GM12878 (cell line): ENCODE results near the gene C1R. TPM values are rescaled to one million over a fixed set of nuclear protein-coding genes. Genes with fewer than 3 reads are reported as not detected.

Experiments used
- ATAC-seq: fragments of 200-7000 bp; cut with Tn5 transposase; 3 replicates; pipeline ENCODE4 v1.9.1; 2020; ENCODE audit warnings: mild to moderate bottlenecking, moderate library complexity
- BruUV-seq: library from RNA; stranded (reverse); fragments of 400-500 nt; replicated peaks from 2 replicates; lab custom pipeline; 2021; lab: Mats Ljungman, UMichigan
- CTCF ChIA-PET: fragments of 300-600 bp; sonication (Branson Sonifier 250); formaldehyde crosslinking; extraction: SDS; loops from one replicate; lab custom pipeline; 2021; ENCODE audit warnings: inconsistent platforms; lab: Yijun Ruan, JAX
- POLR2A ChIA-PET: fragments of 350-600 bp; formaldehyde crosslinking; extraction: SDS; loops from one replicate; lab custom pipeline; 2021; ENCODE audit warnings: inconsistent platforms; lab: Charles Lee
- RAD21 ChIA-PET: fragments of 300-600 bp; sonication (Branson Sonifier 250); formaldehyde crosslinking; loops from one replicate; lab custom pipeline; 2023; ENCODE audit warnings: antibody characterized with exemption; ENCODE audit not compliant: unreplicated experiment; lab: Charles Lee
- SMC1A ChIA-PET: fragments of 300-600 bp; sonication (Branson Sonifier 250); formaldehyde crosslinking; loops from one replicate; lab custom pipeline; 2023; ENCODE audit not compliant: unreplicated experiment, uncharacterized antibody; lab: Charles Lee
- DNase-seq: peaks from one replicate; pipeline ENCODE4 v3.0.0-alpha.2; 2011; ENCODE audit warnings: low read depth, low spot score
- FAIRE-seq: peaks from 3 replicates; lab custom pipeline; 2011; peaks lifted over from hg19 to GRCh38; lab: Jason Lieb, UNC
- H2AFZ ChIP-seq: 2 replicates; pipeline ENCODE4 v1.6.0; 2011; ENCODE audit warnings: low read depth, low read length, control low read depth; ENCODE audit not compliant: control insufficient read depth
- H3K27ac ChIP-seq: 2 replicates; pipeline ENCODE4 v1.5.1; 2011; ENCODE audit warnings: control low read depth; ENCODE audit not compliant: control insufficient read depth, insufficient read depth
- H3K27me3 ChIP-seq, 2 experiments: replicated peaks in 1 of 2; 2 replicates each; pipeline versions ENCODE4 v1.6.0 to v1.6.1; 2011; ENCODE audit warnings: low read length in 1 of 2; ENCODE audit not compliant: control insufficient read depth in 2 of 2, insufficient read depth in 2 of 2
- H3K36me3 ChIP-seq, 2 experiments: 2 replicates each; pipeline ENCODE4 v1.5.1; 2011; ENCODE audit warnings: low read length in 1 of 2; ENCODE audit not compliant: control insufficient read depth in 2 of 2, insufficient read depth in 2 of 2
- H3K4me1 ChIP-seq: 2 replicates; pipeline ENCODE4 v1.6.1; 2011; ENCODE audit warnings: mild to moderate bottlenecking, low read length, moderate library complexity, mixed read lengths; ENCODE audit not compliant: control insufficient read depth, insufficient read depth
- H3K4me2 ChIP-seq: 2 replicates; pipeline ENCODE4 v1.6.0; 2011; ENCODE audit warnings: control low read depth; ENCODE audit not compliant: control insufficient read depth, insufficient read depth
- H3K4me3 ChIP-seq: fragments of 200-600 bp; sonication (generic); 2 replicates; pipeline ENCODE4 v1.5.1; 2016
- H3K79me2 ChIP-seq: 2 replicates; pipeline ENCODE4 v1.6.0; 2011; ENCODE audit warnings: low read length; ENCODE audit not compliant: control insufficient read depth, insufficient read depth
- H3K9ac ChIP-seq: 2 replicates; pipeline ENCODE4 v1.8.0; 2011; ENCODE audit warnings: low read length, control low read depth, mixed read lengths; ENCODE audit not compliant: control insufficient read depth, insufficient read depth
- H3K9me3 ChIP-seq: replicated peaks from 3 replicates; pipeline ENCODE4 v1.5.1; 2011; ENCODE audit warnings: mild to moderate bottlenecking, low read length; ENCODE audit not compliant: control insufficient read depth, insufficient read depth
- H4K20me1 ChIP-seq: 2 replicates; pipeline ENCODE4 v1.6.0; 2011; ENCODE audit not compliant: control insufficient read depth, insufficient read depth
- ESRRA ChIP-seq: IDR thresholded peaks from 2 replicates; pipeline ENCODE4 v1.6.1; 2012; ENCODE audit warnings: mild to moderate bottlenecking, low read length, improper control_type of control experiment
- IKZF2 ChIP-seq, 2 experiments: fragments of 450-650 bp; IDR thresholded peaks; 2 replicates each; pipeline ENCODE4 v1.6.1; 2017; ENCODE audit warnings: mild to moderate bottlenecking in 2 of 2, moderate library complexity in 2 of 2
- POLR2AphosphoS2 ChIP-seq: IDR thresholded peaks from 2 replicates; pipeline ENCODE4 v1.6.1; 2011; ENCODE audit warnings: low read depth, mild to moderate bottlenecking, low read length, improper control_type of control experiment, moderate library complexity
- RUNX3 ChIP-seq: IDR thresholded peaks from 2 replicates; pipeline ENCODE4 v1.6.1; 2012; ENCODE audit warnings: low read length, inconsistent platforms
- STAT1 ChIP-seq: fragments of 450-650 bp; conservative IDR thresholded peaks from 2 replicates; pipeline ENCODE4 v1.6.1; 2014; ENCODE audit warnings: antibody characterized with exemption, mild to moderate bottlenecking
- SUZ12 ChIP-seq: fragments of 200-600 bp; sonication (generic); IDR thresholded peaks from one replicate; pipeline ENCODE4 v1.6.1; 2018; ENCODE audit warnings: antibody characterized with exemption, mild to moderate bottlenecking; ENCODE audit not compliant: unreplicated experiment
- WGBS: methylation state at CpG from one replicate; pipeline ENCODE4 v1.1.6; 2016; ENCODE audit warnings: low lambda C conversion rate; ENCODE audit not compliant: insufficient replicate concordance, insufficient coverage; ENCODE audit errors: missing lambda C conversion rate; 5-methylcytosine and 5-hydroxymethylcytosine counted together
- in situ Hi-C: fragments of 300-500 bp; cut with MboI; formaldehyde crosslinking; loops from 9 replicates; pipeline ENCODE4 v1.14.3; 2018; ENCODE audit warnings: mixed read lengths
- intact Hi-C: fragments of 100-400 bp; cut with micrococcal nuclease; formaldehyde crosslinking; loops from one replicate; pipeline ENCODE4 v1.14.2; 2022; ENCODE audit not compliant: unreplicated experiment
- polyA plus RNA-seq, 11 experiments: library from polyadenylated mRNA; depleted of rRNA in 4 of 11; unstranded in 6 of 11; stranded (reverse) in 5 of 11; fragments of >200 nt; fragmentation: Nextera tagmentation in 4 of 11; fragmentation: Illumina TruSeq in 1 of 11; extraction: Ambion mirVana in 4 of 11; extraction: Trizol in 1 of 11; gene quantifications; 1 replicate in 1 of 11; 2 replicates in 10 of 11; pipeline versions ENCODE4 v1.2.1 to v1.2.3, GENCODE V29; 2011 to 2016; ENCODE audit warnings: inconsistent platforms in 2 of 11, missing spikeins in 2 of 11, low read depth in 1 of 11
- total RNA-seq, 4 experiments: library from RNA; depleted of rRNA in 3 of 4; stranded (reverse); fragments of >200 nt in 3 of 4; fragmentation: Illumina TruSeq in 1 of 4; extraction: Trizol in 1 of 4; gene quantifications; 2 replicates each; pipeline versions ENCODE4 v1.2.1 to v1.2.3, GENCODE V29; 2013 to 2021
- TF ChIP-seq, protein P1 (sequence below): IDR thresholded peaks from 2 replicates; pipeline ENCODE4 v1.6.1; 2011; ENCODE audit warnings: low read depth, mild to moderate bottlenecking, low read length, moderate library complexity, borderline replicate concordance; ENCODE audit errors: extremely low read depth
- TF ChIP-seq, protein P2 (sequence below): IDR thresholded peaks from 2 replicates; pipeline ENCODE4 v1.6.1; 2011; ENCODE audit warnings: mild to moderate bottlenecking, low read depth, low read length, moderate library complexity; ENCODE audit not compliant: insufficient replicate concordance

C1R gene
- total and polyA plus RNA-seq, 10 of the 15 experiments (the other 5 are each of a cell fraction or from before 2014, with no cell fraction given) = 0.31 to 1.9 (median 0.96) TPM; not detected in 1

DNA sequence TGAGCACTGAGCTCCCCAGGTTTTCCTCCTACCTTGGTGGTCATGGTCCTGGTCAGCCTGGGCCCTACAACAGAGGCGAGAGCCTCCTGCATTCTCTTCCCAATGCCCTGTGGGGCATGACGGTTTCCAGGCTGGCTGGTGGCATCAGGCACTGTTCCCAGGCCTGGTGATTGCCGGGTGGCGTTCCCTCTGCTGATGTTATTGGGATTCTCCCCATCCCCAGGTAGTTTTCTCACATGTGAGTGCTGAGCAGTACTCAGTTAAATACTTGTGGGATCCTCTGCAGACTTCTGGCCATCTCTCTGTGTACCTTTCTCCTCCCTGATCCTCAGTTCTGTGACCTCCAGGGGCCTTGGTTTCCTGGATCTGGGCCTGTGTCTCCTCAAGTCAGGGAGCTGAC, 15.8 kb downstream of the C1R start:
- in situ Hi-C loops = no loop called here
- CTCF ChIA-PET = interaction anchor here (0.6 to 2.6 kb wide), 5 partner anchors 11 to 415 kb away, joined by 3 to 8 read pairs (median 3); partner anchors contain the start of genes C12orf57 and RNU7-1
- no peaks in the 10 kb centered on the region for H3K4me1 ChIP-seq
- TF ChIP-seq, protein P1, sequence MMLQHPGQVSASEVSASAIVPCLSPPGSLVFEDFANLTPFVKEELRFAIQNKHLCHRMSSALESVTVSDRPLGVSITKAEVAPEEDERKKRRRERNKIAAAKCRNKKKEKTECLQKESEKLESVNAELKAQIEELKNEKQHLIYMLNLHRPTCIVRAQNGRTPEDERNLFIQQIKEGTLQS = no peak
- TF ChIP-seq IKZF2 (IDR thresholded peaks at IDR 0.05) = no peak
- TF ChIP-seq ESRRA = no peak
- TF ChIP-seq, protein P2, sequence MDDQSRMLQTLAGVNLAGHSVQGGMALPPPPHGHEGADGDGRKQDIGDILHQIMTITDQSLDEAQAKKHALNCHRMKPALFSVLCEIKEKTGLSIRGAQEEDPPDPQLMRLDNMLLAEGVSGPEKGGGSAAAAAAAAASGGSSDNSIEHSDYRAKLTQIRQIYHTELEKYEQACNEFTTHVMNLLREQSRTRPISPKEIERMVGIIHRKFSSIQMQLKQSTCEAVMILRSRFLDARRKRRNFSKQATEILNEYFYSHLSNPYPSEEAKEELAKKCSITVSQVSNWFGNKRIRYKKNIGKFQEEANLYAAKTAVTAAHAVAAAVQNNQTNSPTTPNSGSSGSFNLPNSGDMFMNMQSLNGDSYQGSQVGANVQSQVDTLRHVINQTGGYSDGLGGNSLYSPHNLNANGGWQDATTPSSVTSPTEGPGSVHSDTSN = no peak
- no peak for TF ChIP-seq RUNX3
- no peak for TF ChIP-seq SUZ12
- no peak for TF ChIP-seq STAT1
- TF ChIP-seq POLR2AphosphoS2 = no peak
- SMC1A ChIA-PET = no interaction called here
- FAIRE-seq (no peak), DNase-seq (no peak), ATAC-seq (no peak)
- no peaks in the 10 kb centered on the region for H3K79me2 ChIP-seq
- H3K4me3 ChIP-seq = no peak overlapping the region
- H2AFZ ChIP-seq = no peak overlapping the region
- H3K4me2 ChIP-seq = no peak overlapping the region
- BruUV-seq = no TSS peak
- intact Hi-C loops = no loop called here
- H4K20me1 ChIP-seq = no peaks in the 10 kb centered on the region
- H3K27me3 ChIP-seq = no peaks in the 10 kb centered on the region
- no peak overlapping the region for H3K9ac ChIP-seq
- RAD21 ChIA-PET = interaction anchor here (1.0 to 1.3 kb wide), 2 partner anchors 35 to 58 kb away, joined by 3 to 4 read pairs; partner anchors contain the start of gene LPCAT3
- no peak overlapping the region for H3K27ac ChIP-seq
- H3K36me3 ChIP-seq = no peaks in the 10 kb centered on the region
- no peaks in the 10 kb centered on the region for H3K9me3 ChIP-seq
- POLR2A ChIA-PET = no interaction called here
- 55% methylated on average over 4 of the region's 4 CpGs for WGBS
